ENCODE data around the gene SMPD1. TPM values are rescaled to one million over a fixed set of nuclear protein-coding genes. Genes with fewer than 3 reads are reported as not detected.
A peak's percentile ranks its signal among the peaks of the same experiment; 100 is the strongest.

Gene SMPD1
- total RNA-seq, result 14.6 and 17.7 TPM in 2 replicates
- long read RNA-seq, partial matches to known transcripts, result 0 of 2 reads
- long read RNA-seq, other reads (novel, unspliced or antisense), result 2 of 2 reads

GRCh38 chr11:6389905-6390717, at the start of gene SMPD1:
TSS of gene SMPD1 (plus strand) at chr11:6390474. CDS start at chr11:6390599, 125 bp downstream.
- H3K27ac Mint-ChIP-seq (ENCODE audit: unreplicated experiment), result peak within 1 kb of the TSS; percentile 99
- H3K4me3 Mint-ChIP-seq, result peak within 1 kb of the TSS; percentile 93
- H3K27me3 Mint-ChIP-seq (ENCODE audit: low read depth), result no peaks in the 10 kb centered on the region
- no peak for TF ChIP-seq CTCF (conservative IDR thresholded peaks at IDR 0.05)
- H3K4me1 Mint-ChIP-seq, result peaks cover 26% of the 10 kb centered on the region
- H3K36me3 Mint-ChIP-seq (ENCODE audit: low read depth), result no peaks in the 10 kb centered on the region
- peak; percentile 79 for DNase-seq (ENCODE audit: low read depth, low spot score)
- no peaks in the 10 kb centered on the region for H3K9me3 Mint-ChIP-seq

GRCh38 chr11:6345366-6345765, 44.9 kb upstream of the SMPD1 start:
- Mint-ChIP-seq H3K4me1 (no peaks in the 10 kb centered on the region), H3K4me3 (no peak overlapping the region), H3K27ac (ENCODE audit: unreplicated experiment) (no peak overlapping the region), H3K9me3 (no peaks in the 10 kb centered on the region), H3K27me3 (ENCODE audit: low read depth) (no peaks in the 10 kb centered on the region), H3K36me3 (ENCODE audit: low read depth) (no peaks in the 10 kb centered on the region)
- no peak for DNase-seq (ENCODE audit: low read depth, low spot score)
- no peak for TF ChIP-seq CTCF (conservative IDR thresholded peaks at IDR 0.05)

- Mint-ChIP-seq H3K4me3 (no peak overlapping the region), H3K36me3 (ENCODE audit: low read depth) (no peaks in the 10 kb centered on the region), H3K27me3 (ENCODE audit: low read depth) (no peaks in the 10 kb centered on the region), H3K9me3 (no peaks in the 10 kb centered on the region), H3K27ac (ENCODE audit: unreplicated experiment) (no peak overlapping the region), H3K4me1 (no peaks in the 10 kb centered on the region)
- no peak for DNase-seq (ENCODE audit: low read depth, low spot score)
- TF ChIP-seq CTCF (conservative IDR thresholded peaks at IDR 0.05), result no peak
These were observed 40.2 kb upstream of the SMPD1 start for GRCh38 chr11:6350043-6350442.

- DNase-seq (ENCODE audit: low read depth, low spot score), result no peak
- no peaks in the 10 kb centered on the region for H3K9me3 Mint-ChIP-seq
- no peak for TF ChIP-seq CTCF (conservative IDR thresholded peaks at IDR 0.05)
- no peaks in the 10 kb centered on the region for H3K27me3 Mint-ChIP-seq (ENCODE audit: low read depth)
- no peaks in the 10 kb centered on the region for H3K4me1 Mint-ChIP-seq
- no peaks in the 10 kb centered on the region for H3K36me3 Mint-ChIP-seq (ENCODE audit: low read depth)
- H3K27ac Mint-ChIP-seq (ENCODE audit: unreplicated experiment), result no peak overlapping the region
- no peak overlapping the region for H3K4me3 Mint-ChIP-seq
These were observed 39.8 kb upstream of the SMPD1 start for GRCh38 chr11:6350486-6350885.

DNA sequence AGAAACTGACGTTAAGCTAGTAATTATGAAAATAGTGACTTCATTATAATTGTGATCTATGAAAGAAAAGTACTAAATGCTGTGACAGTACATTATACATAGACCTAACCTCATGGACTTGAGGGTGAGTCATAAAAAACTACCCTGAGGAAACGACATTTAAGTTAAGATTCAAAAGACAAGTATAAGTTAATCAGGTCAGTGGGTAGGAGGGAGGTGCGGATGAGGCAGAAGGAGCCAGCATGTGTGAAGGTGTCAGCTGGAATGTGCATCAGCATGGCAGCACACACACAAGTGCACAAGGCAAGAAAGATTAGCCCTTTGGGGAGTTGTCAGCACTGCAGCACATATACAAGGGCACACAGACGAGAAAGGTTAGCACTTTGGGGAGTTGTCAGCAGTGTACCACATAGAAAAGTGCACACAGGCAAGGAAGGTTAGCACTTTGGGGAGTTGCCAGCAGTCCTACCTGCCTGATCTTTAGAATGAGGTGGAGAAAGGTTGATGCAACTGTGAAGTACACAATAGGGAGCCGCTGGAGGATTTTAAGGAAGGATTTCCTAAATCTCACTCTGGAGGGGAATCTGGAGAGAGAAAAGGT, 38.4 kb upstream of the SMPD1 start:
- no peak for TF ChIP-seq CTCF (conservative IDR thresholded peaks at IDR 0.05)
- no peaks in the 10 kb centered on the region for H3K27me3 Mint-ChIP-seq (ENCODE audit: low read depth)
- no peak for DNase-seq (ENCODE audit: low read depth, low spot score)
- H3K9me3 Mint-ChIP-seq, result no peaks in the 10 kb centered on the region
- H3K36me3 Mint-ChIP-seq (ENCODE audit: low read depth), result no peaks in the 10 kb centered on the region
- H3K4me1 Mint-ChIP-seq, result peaks cover under 1% of the 10 kb centered on the region
- H3K27ac Mint-ChIP-seq (ENCODE audit: unreplicated experiment), result no peak overlapping the region
- H3K4me3 Mint-ChIP-seq, result no peak overlapping the region
